ENCODE data around the gene RETREG3. TPM values are rescaled to one million over a fixed set of nuclear protein-coding genes. Genes with fewer than 3 reads are reported as not detected.

The RETREG3 gene
- total and polyA plus RNA-seq, 2 of the 13 experiments (the other 11 are each of a cell fraction or from before 2014, with no cell fraction given): 47.0 to 55.8 TPM

DNA sequence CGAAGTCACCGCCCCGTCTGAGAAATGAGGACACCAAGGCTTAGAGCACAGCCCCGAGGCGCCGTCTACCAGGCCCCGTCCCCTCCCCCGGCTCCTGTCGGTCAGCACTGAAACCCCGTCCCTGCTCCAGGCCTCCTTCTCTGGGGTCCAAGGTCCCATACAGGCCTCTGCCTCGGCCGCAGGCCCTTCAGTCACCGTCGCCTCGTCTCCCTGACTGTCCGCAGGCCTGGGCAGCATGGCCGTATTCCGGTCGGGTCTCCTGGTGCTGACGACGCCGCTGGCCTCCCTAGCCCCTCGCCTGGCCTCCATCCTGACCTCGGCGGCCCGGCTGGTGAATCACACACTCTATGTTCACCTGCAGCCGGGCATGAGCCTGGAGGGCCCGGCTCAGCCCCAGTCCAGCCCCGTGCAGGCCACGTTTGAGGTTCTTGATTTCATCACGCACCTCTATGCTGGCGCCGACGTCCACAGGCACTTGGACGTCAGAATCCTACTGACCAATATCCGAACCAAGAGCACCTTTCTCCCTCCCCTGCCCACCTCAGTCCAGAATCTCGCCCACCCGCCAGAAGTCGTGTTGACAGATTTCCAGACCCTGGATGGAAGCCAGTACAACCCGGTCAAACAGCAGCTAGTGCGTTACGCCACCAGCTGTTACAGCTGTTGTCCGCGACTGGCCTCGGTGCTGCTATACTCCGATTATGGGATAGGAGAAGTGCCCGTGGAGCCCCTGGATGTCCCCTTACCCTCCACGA is 46.6 kb downstream of the RETREG3 start (continued):
- TF ChIP-seq, protein P1, sequence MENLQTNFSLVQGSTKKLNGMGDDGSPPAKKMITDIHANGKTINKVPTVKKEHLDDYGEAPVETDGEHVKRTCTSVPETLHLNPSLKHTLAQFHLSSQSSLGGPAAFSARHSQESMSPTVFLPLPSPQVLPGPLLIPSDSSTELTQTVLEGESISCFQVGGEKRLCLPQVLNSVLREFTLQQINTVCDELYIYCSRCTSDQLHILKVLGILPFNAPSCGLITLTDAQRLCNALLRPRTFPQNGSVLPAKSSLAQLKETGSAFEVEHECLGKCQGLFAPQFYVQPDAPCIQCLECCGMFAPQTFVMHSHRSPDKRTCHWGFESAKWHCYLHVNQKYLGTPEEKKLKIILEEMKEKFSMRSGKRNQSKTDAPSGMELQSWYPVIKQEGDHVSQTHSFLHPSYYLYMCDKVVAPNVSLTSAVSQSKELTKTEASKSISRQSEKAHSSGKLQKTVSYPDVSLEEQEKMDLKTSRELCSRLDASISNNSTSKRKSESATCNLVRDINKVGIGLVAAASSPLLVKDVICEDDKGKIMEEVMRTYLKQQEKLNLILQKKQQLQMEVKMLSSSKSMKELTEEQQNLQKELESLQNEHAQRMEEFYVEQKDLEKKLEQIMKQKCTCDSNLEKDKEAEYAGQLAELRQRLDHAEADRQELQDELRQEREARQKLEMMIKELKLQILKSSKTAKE (CRISPR knock-in tag; IDR thresholded peaks at IDR 0.05; ENCODE audit: borderline replicate concordance): no peak
- TF ChIP-seq RBM22 (optimal IDR thresholded peaks at IDR 0.05; ENCODE audit: low read length) (no peak), NFE2 (CRISPR knock-in tag; IDR thresholded peaks at IDR 0.05) (no peak), FOXA3 (CRISPR knock-in tag; IDR thresholded peaks at IDR 0.05) (0 out of 2 replicates have a peak, but pooled peaks have one; percentile 6), ZNF557 (CRISPR knock-in tag; IDR thresholded peaks at IDR 0.05) (no peak), SOX5 (CRISPR knock-in tag; IDR thresholded peaks at IDR 0.05; ENCODE audit: borderline replicate concordance) (no peak), ZNF335 (CRISPR knock-in tag; IDR thresholded peaks at IDR 0.05) (no peak), TBX2 (CRISPR knock-in tag; IDR thresholded peaks at IDR 0.05; ENCODE audit: borderline replicate concordance) (no peak; the same call in 1 of the 2 replicates), ZNF180 (CRISPR knock-in tag; IDR thresholded peaks at IDR 0.05; ENCODE audit: borderline replicate concordance, low read depth) (no peak), ZBTB3 (CRISPR knock-in tag; IDR thresholded peaks at IDR 0.05; ENCODE audit: borderline replicate concordance, low read depth) (peak; percentile 35; the same call in 1 of the 2 replicates), SRY (CRISPR knock-in tag; IDR thresholded peaks at IDR 0.05) (peak; percentile 73), SP1 (IDR thresholded peaks at IDR 0.05) (no peak), SP1 (CRISPR knock-in tag; IDR thresholded peaks at IDR 0.05) (no peak), ZNF547 (CRISPR knock-in tag; IDR thresholded peaks at IDR 0.05) (peak; percentile 45; the same call in 1 of the 2 replicates), JUN (CRISPR knock-in tag; IDR thresholded peaks at IDR 0.05) (peak; percentile 32; the same call in 1 of the 2 replicates), KLF13 (CRISPR knock-in tag; IDR thresholded peaks at IDR 0.05) (0 out of 2 replicates have a peak, but pooled peaks have one; percentile 28), RFX1 (IDR thresholded peaks at IDR 0.05) (no peak)
- TF ChIP-seq, protein P2, sequence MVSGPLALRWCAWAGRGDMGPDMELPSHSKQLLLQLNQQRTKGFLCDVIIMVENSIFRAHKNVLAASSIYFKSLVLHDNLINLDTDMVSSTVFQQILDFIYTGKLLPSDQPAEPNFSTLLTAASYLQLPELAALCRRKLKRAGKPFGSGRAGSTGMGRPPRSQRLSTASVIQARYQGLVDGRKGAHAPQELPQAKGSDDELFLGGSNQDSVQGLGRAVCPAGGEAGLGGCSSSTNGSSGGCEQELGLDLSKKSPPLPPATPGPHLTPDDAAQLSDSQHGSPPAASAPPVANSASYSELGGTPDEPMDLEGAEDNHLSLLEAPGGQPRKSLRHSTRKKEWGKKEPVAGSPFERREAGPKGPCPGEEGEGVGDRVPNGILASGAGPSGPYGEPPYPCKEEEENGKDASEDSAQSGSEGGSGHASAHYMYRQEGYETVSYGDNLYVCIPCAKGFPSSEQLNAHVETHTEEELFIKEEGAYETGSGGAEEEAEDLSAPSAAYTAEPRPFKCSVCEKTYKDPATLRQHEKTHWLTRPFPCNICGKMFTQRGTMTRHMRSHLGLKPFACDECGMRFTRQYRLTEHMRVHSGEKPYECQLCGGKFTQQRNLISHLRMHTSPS (CRISPR knock-in tag; IDR thresholded peaks at IDR 0.05; ENCODE audit: low read depth): no peak; the same call in 1 of the 2 replicates
- TF ChIP-seq, protein P3, sequence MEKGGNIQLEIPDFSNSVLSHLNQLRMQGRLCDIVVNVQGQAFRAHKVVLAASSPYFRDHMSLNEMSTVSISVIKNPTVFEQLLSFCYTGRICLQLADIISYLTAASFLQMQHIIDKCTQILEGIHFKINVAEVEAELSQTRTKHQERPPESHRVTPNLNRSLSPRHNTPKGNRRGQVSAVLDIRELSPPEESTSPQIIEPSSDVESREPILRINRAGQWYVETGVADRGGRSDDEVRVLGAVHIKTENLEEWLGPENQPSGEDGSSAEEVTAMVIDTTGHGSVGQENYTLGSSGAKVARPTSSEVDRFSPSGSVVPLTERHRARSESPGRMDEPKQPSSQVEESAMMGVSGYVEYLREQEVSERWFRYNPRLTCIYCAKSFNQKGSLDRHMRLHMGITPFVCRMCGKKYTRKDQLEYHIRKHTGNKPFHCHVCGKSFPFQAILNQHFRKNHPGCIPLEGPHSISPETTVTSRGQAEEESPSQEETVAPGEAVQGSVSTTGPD (CRISPR knock-in tag; IDR thresholded peaks at IDR 0.05): peak; percentile 73
- TF ChIP-seq, protein P4, sequence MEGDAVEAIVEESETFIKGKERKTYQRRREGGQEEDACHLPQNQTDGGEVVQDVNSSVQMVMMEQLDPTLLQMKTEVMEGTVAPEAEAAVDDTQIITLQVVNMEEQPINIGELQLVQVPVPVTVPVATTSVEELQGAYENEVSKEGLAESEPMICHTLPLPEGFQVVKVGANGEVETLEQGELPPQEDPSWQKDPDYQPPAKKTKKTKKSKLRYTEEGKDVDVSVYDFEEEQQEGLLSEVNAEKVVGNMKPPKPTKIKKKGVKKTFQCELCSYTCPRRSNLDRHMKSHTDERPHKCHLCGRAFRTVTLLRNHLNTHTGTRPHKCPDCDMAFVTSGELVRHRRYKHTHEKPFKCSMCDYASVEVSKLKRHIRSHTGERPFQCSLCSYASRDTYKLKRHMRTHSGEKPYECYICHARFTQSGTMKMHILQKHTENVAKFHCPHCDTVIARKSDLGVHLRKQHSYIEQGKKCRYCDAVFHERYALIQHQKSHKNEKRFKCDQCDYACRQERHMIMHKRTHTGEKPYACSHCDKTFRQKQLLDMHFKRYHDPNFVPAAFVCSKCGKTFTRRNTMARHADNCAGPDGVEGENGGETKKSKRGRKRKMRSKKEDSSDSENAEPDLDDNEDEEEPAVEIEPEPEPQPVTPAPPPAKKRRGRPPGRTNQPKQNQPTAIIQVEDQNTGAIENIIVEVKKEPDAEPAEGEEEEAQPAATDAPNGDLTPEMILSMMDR (CRISPR knock-in tag; IDR thresholded peaks at IDR 0.05): no peak
- TF ChIP-seq, protein P5, sequence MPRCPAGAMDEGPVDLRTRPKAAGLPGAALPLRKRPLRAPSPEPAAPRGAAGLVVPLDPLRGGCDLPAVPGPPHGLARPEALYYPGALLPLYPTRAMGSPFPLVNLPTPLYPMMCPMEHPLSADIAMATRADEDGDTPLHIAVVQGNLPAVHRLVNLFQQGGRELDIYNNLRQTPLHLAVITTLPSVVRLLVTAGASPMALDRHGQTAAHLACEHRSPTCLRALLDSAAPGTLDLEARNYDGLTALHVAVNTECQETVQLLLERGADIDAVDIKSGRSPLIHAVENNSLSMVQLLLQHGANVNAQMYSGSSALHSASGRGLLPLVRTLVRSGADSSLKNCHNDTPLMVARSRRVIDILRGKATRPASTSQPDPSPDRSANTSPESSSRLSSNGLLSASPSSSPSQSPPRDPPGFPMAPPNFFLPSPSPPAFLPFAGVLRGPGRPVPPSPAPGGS (CRISPR knock-in tag; IDR thresholded peaks at IDR 0.05): peak; percentile 20; the same call in 1 of the 2 replicates

All from HepG2 (cell line).